Measurements from ENCODE around the gene SLC28A1. TPM values are rescaled to one million over a fixed set of nuclear protein-coding genes. Genes with fewer than 3 reads are reported as not detected.
"Not testable (repeated sequence)": the region's sequence is repeated elsewhere in the genome, so short reads cannot be mapped to it uniquely, and the experiment has no call there.

Gene SLC28A1
- total RNA-seq, 1 experiment from 2014 or later = 0.13 TPM

- peaks cover 13 to 15% of the 10 kb centered on the region in 2 experiments for H3K9me3 Mint-ChIP-seq
- H4K20me1 ChIP-seq (ENCODE audit: control insufficient read depth, insufficient read depth, insufficient read length); H4K5ac ChIP-seq (ENCODE audit: insufficient read length, low read depth, low read length); H4K91ac ChIP-seq (ENCODE audit: insufficient read length, low read depth, low read length); H3T11ph ChIP-seq (ENCODE audit: low read length); H3K27me3 ChIP-seq (ENCODE audit: insufficient read depth, low read length); H3K9me3 ChIP-seq (ENCODE audit: control insufficient read depth, low read depth, low read length); H3K23me2 ChIP-seq (ENCODE audit: insufficient read length, low read depth, low read length, poor library complexity, severe bottlenecking); H3K27ac Mint-ChIP-seq; H3K4ac ChIP-seq (ENCODE audit: low read depth, low read length); H3K27me3 Mint-ChIP-seq (ENCODE audit: low read depth); H3K14ac ChIP-seq (ENCODE audit: insufficient read depth, low read length); H3K23ac ChIP-seq (ENCODE audit: insufficient read length, low read depth, low read length); H2BK12ac ChIP-seq (ENCODE audit: insufficient read length, low read depth, low read length); H4K8ac ChIP-seq (replicated peaks; ENCODE audit: insufficient read length, low read depth, low read length); H3K4me1 ChIP-seq (ENCODE audit: insufficient read depth, low read length); H2AFZ ChIP-seq (ENCODE audit: low read length); H3K18ac ChIP-seq (ENCODE audit: insufficient read length, low read depth, low read length); H3K27ac ChIP-seq (ENCODE audit: insufficient read length, low read depth, low read length); H3K4me3 Mint-ChIP-seq; H2BK15ac ChIP-seq (ENCODE audit: low read depth, low read length); H2BK5ac ChIP-seq (ENCODE audit: insufficient read length, low read length); H2AK5ac ChIP-seq (ENCODE audit: insufficient read length, low read length); H3K4me1 Mint-ChIP-seq; H2BK120ac ChIP-seq (ENCODE audit: low read depth, low read length, poor library complexity, severe bottlenecking); H3K4me2 ChIP-seq (ENCODE audit: insufficient read depth, insufficient read length, low read length); H3K79me1 ChIP-seq (ENCODE audit: insufficient read depth, low read depth, low read length, poor library complexity, severe bottlenecking); H3K9ac ChIP-seq (ENCODE audit: extremely low read depth, insufficient read length, low read length); H3K56ac ChIP-seq (ENCODE audit: insufficient read length, low read depth, low read length); H2BK20ac ChIP-seq (ENCODE audit: low read depth, low read length, poor library complexity, severe bottlenecking); H3K79me2 ChIP-seq (ENCODE audit: insufficient read depth, low read length): not testable (repeated sequence)
- no CpG with 5 or more reads among the region's 7 CpGs for WGBS (ENCODE audit: extremely low coverage, insufficient read length, low lambda C conversion rate)
- H3K36me3 Mint-ChIP-seq (ENCODE audit: insufficient read depth in 1 of 3, low read depth in 3 of 3) = peaks cover 13 to 27% (median 18%) of the 10 kb centered on the region in 3 experiments
- peak; percentile 88 for TF ChIP-seq CTCF (conservative IDR thresholded peaks at IDR 0.05)
- peak; percentile 68 for DNase-seq
Measured at GRCh38 chr15:84845631-84846030, 38.8 kb upstream of the SLC28A1 start.

Data from H9 (cell line).